Measurements from ENCODE around the gene TENM3.
"Not testable (repeated sequence)": the region's sequence is repeated elsewhere in the genome, so short reads cannot be mapped to it uniquely, and the experiment has no call there.

TENM3 gene

GRCh38 chr4:182803235-182803634 is 560.0 kb downstream of the TENM3 start:
- DNase-seq: no peak

DNA sequence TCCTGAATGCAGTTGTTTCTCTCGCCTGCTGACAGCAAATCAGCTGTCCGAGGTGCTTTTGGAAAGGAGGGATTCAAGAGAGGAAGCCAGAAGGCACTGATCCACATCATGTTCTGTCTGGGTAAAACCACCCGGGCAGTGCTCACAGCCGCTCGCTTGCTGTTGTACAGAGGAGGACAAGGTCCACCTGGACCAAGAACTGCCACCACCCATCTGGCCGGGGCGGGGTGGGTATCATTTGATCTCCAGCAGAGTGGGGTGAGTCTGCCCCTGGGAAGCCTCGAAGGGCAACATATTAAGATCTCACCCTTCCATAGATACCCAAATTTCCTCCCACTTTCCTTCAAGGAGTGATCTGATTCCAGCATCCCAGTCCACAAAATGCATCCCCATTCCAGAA is 560.9 kb downstream of the TENM3 start:
- no peak for DNase-seq

DNA sequence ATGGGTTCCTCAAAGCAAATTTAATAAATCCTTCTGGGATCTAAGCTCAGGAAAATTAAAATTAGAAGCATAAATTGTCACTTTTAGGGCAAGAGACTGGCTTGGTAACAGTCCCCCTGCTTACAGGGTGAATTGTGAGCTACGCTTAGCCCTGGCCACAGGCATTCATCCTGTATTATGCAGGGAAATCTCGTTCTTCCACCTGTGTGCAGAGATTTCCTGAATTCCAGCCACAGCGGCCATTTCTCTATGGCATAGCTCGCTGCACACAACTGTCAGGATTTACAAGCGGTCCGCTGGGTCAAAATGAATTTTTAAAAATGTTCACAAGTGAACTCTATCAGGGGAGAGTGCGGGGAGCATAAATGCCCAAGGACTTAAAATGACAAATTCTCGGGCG is 562.1 kb downstream of the TENM3 start:
- no peak for DNase-seq

GRCh38 chr4:182805750-182806149 is 562.5 kb downstream of the TENM3 start:
- DNase-seq: no peak

- DNase-seq: peak; percentile 75
These were observed 563.4 kb downstream of the TENM3 start for GRCh38 chr4:182806259-182807252.

DNA sequence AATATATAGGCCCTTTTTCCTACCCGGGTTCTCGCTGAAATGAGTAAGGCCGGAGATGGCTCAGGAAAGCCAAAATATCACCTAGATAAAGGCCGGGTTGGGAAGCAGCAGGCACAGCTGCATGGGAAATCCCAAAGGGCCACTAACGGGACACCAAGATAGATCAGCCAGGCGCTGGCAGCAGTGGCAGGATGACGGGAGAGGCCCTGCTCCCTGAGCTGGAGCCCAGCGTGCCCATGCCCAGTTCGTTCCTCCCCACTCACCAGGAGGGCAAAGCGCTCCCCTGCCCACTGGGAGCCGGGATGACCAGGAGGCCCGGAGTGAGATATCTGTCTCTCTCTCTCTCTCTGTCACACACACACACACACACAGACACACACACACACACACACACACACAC is 564.1 kb downstream of the TENM3 start:
- DNase-seq: no peak

- DNase-seq: no peak
These were observed 564.8 kb downstream of the TENM3 start for GRCh38 chr4:182807767-182808548.

DNA sequence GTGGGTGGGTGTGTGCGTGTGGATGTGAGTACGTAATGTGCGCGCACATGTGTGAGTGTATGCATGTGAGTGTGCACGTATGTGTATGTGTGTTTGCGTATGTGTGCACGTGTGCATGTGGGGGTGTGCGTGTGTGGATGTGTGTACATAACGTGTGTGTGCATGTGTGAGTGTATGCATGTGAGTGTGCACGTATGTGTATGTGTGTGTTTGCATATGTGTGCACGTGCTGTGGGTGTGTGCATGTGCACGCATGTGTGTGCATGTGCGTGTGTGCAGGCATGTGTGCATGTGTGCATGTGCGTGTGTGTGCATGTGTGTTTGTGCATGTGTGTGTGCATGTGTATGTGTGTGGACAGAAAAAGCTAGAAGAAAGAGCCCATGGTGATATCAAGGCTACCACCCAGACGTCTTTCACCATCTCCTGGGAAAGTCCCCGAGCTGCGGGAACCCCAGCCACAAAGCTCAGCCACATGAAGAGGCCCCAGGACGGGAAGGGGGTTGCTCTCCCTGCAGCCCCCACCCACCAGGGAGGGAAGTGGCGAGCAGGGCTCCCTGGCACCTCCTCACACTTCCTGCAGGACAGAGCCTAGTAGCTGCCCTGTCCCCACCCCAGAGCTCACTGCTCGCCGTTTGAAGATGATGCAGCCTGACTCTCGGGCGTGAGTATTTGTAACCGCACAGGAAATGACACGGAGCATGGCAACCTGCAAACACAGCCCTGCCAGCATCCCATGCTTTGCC is 565.6 kb downstream of the TENM3 start:
- no peak for DNase-seq

- no peak for DNase-seq
These were observed 566.4 kb downstream of the TENM3 start for GRCh38 chr4:182809417-182810102.

GRCh38 chr4:182810103-182810615 is 567.0 kb downstream of the TENM3 start:
- DNase-seq: no peak

GRCh38 chr4:182812916-182813315 is 569.7 kb downstream of the TENM3 start:
- DNase-seq: no peak

- DNase-seq: not testable (repeated sequence)
These were observed 570.9 kb downstream of the TENM3 start for GRCh38 chr4:182814065-182814464.

DNA sequence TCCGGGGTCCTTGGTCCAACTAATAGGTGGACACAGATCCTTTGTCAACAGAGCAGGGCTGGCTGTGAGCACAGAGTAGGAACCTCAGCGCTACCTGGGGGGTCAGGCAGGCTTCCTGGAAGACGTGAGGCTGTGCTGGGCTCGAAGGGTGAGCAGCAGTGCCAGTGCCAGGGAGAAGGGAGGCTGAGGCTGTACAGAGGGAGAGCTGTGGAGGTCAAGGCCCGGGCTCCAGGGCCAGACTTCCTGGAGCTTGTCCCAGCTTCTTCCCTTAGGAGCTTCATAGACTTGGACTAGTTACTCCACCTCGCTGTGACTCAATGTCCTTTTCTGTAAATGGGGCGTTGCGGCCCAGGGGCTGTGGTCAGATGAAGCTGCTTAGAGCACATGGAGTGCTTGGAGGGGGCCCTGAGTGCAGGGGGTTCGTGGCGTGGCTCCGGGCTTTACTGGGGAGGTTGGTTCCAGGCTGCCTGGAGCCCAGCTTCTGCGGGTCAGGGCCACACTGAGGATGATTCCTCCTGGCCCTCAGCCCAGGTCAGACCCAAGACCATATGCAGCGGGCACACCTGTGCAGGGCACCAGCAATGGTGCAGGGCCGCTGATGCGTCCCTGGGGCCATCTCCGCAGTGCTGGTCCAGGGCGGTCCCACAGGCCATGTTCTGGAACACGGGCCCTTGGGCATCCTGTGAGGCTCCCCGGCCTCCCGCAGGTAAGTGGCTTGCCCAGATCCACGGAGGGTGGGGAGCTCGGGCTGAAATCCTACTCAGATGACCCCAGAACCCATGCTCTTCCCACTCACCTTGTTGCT is 575.9 kb downstream of the TENM3 start:
- DNase-seq: no peak

GRCh38 chr4:182819751-182820150 is 576.5 kb downstream of the TENM3 start:
- DNase-seq: no peak

- no peak for DNase-seq
These were observed 579.4 kb downstream of the TENM3 start for GRCh38 chr4:182822554-182822953.

GRCh38 chr4:182823576-182823975 is 580.4 kb downstream of the TENM3 start:
- no peak for DNase-seq

DNA sequence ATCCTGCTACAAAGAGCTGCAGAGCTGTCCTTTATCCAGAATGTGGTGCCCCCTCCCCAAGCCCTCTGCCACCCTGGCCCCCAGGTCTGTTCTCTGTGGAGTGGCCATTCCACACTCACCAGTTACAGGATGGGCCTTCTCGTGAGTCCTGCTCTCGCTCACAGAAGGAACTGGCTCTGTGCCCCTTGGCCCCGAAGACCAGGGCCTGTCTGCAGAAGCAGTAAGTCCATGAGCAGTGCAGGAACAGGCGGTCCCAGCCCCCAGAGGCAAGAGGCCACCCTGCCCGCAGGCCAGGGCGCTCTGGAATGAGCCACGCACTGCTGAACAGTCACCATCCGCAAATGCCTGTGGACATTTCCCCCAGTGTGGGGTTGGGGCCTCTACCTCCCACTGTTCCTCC is 581.8 kb downstream of the TENM3 start:
- DNase-seq: no peak

DNA sequence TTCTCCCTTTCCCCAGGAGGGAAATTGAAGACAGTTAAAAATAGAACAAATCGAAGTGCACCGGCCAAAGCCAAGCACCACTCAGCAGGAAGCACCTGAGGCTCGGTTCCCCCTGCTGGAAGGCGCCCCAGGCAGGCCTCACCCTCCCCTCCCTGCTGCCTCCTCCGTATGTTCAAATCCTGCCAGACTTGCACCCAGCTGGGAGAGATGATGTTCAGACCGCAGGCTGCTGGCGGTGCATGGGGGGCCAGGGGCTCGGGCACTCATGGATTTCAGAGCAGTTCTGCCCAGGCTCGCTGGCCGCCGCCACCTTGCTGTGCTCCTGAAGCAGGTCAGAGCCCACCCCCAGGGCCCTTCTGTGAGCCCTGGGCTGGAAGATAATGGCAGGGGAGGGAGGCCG is 582.6 kb downstream of the TENM3 start:
- DNase-seq: no peak

GRCh38 chr4:182826391-182826790 is 583.2 kb downstream of the TENM3 start:
- no peak for DNase-seq

DNA sequence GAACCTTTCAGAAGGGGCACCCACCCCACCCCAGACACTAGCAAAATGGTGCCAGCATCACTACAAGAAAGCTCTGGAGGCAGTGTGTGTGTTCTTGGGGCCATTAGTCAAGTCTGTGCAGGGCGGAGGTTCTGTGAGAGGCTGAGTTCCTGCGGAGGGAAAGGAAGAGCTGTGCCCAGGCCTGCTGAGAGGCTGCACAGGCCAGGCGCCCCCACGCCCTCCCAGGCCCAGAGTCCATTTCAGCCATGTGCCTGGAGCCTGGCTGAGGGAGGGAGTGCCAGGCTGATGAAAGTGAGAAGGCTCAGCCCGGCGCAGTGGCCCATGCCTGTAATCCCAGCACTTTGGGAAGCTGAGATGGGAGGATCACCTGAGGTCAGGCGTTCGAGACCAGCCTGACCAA is 584.0 kb downstream of the TENM3 start:
- no peak for DNase-seq

DNA sequence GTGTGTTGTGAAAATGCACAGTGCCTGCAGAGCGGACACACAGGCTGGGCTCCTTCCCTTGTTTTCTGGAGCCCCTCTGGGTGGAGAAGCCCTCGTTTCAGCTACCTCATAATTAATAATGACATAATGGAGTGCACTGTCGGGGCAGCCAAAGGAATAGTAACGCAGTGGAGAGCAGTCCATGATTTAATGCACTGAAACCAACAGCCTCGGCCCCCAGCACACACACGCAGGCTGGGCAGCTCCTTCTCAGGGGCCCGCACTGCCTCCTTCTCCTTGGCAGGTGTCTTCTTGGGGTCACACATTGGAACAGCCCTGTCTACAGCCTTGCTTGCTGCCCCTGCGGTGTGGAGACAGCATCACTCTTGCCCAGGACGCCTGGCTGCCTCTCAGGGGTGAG is 584.8 kb downstream of the TENM3 start:
- no peak for DNase-seq

Data from midbrain (tissue), 1 donor.